H1 (cell line): ENCODE results near the gene NAA50. TPM values are rescaled to one million over a fixed set of nuclear protein-coding genes. Genes with fewer than 3 reads are reported as not detected.

Experiments used
- CTCF ChIA-PET: fragments of 300-600 bp; sonication (Branson Sonifier 250); formaldehyde crosslinking; loops from one replicate; lab custom pipeline; 2021; ENCODE audit not compliant: partially characterized antibody; lab: Charles Lee
- POLR2A ChIA-PET: fragments of 300-600 bp; sonication (Branson Sonifier 250); formaldehyde crosslinking; loops from one replicate; lab custom pipeline; 2021; ENCODE audit warnings: inconsistent platforms; ENCODE audit not compliant: partially characterized antibody; lab: Charles Lee
- DNase-seq, 2 experiments: peaks; one replicate each; pipeline versions ENCODE4 v3.0.0 to v3.0.0-alpha.2; 2010 to 2022; ENCODE audit warnings: low spot score in 2 of 2, low read depth in 1 of 2, mixed read lengths in 1 of 2
- FAIRE-seq: peaks from 2 replicates; lab custom pipeline; 2011; peaks lifted over from hg19 to GRCh38; lab: Jason Lieb, UNC
- H2AFZ ChIP-seq: 2 replicates; pipeline ENCODE4 v1.8.1; 2012; ENCODE audit warnings: low read length, inconsistent platforms
- H2AK5ac ChIP-seq: 2 replicates; pipeline ENCODE4 v1.6.1; 2013; ENCODE audit warnings: low read depth, low read length
- H2BK120ac ChIP-seq: replicated peaks from 2 replicates; pipeline ENCODE3; 2013; ENCODE audit warnings: low read depth, low read length, inconsistent platforms
- H2BK12ac ChIP-seq: 2 replicates; pipeline ENCODE4 v1.6.1; 2013; ENCODE audit warnings: low read depth, low read length
- H2BK15ac ChIP-seq: 2 replicates; pipeline ENCODE4 v1.6.1; 2013; ENCODE audit warnings: low read length
- H2BK20ac ChIP-seq: 2 replicates; pipeline ENCODE4 v1.6.1; 2013; ENCODE audit warnings: low read length
- H2BK5ac ChIP-seq: 2 replicates; pipeline ENCODE4 v1.6.1; 2013; ENCODE audit warnings: low read depth, low read length
- H3K14ac ChIP-seq: 2 replicates; pipeline ENCODE4 v1.6.1; 2013; ENCODE audit warnings: inconsistent platforms; ENCODE audit not compliant: insufficient read length
- H3K18ac ChIP-seq: 2 replicates; pipeline ENCODE4 v1.6.1; 2013; ENCODE audit warnings: low read length; ENCODE audit errors: extremely low read depth
- H3K23ac ChIP-seq: 2 replicates; pipeline ENCODE4 v1.6.1; 2013; ENCODE audit warnings: inconsistent platforms; ENCODE audit not compliant: insufficient read length
- H3K23me2 ChIP-seq: 2 replicates; pipeline ENCODE4 v1.6.1; 2013; ENCODE audit warnings: low read depth, low read length
- H3K27ac ChIP-seq: 2 replicates; pipeline ENCODE4 v1.6.1; 2011; ENCODE audit warnings: low read depth, low read length, inconsistent platforms
- H3K27me3 ChIP-seq, 4 experiments: replicated peaks in 1 of 4; 1 replicate in 1 of 4; 2 replicates in 3 of 4; pipeline versions ENCODE4 v1.6.1 to v1.8.1; 2011 to 2013; ENCODE audit warnings: low read length in 3 of 4, mild to moderate bottlenecking in 3 of 4, inconsistent platforms in 2 of 4, mixed read lengths in 2 of 4, moderate library complexity in 1 of 4; ENCODE audit not compliant: control insufficient read depth in 3 of 4, insufficient read depth in 3 of 4; ENCODE audit errors: extremely low read depth in 1 of 4
- H3K36me3 ChIP-seq, 4 experiments: 2 replicates each; pipeline versions ENCODE4 v1.6.1 to v1.8.1; 2011 to 2013; ENCODE audit warnings: mild to moderate bottlenecking in 4 of 4, low read length in 3 of 4, moderate library complexity in 2 of 4, control low read depth in 1 of 4, inconsistent platforms in 1 of 4; ENCODE audit not compliant: insufficient read depth in 4 of 4, control insufficient read depth in 2 of 4
- H3K4ac ChIP-seq: replicated peaks from 2 replicates; pipeline ENCODE3; 2013; ENCODE audit warnings: low read length, low read depth, mixed read lengths, inconsistent platforms; ENCODE audit not compliant: insufficient read length
- H3K4me1 ChIP-seq, 4 experiments: replicated peaks in 1 of 4; 1 replicate in 1 of 4; 2 replicates in 3 of 4; pipeline versions ENCODE4 v1.6.1 to v1.8.1; 2011 to 2013; ENCODE audit warnings: low read length in 3 of 4, inconsistent platforms in 2 of 4, mixed read lengths in 1 of 4; ENCODE audit not compliant: insufficient read depth in 4 of 4, control insufficient read depth in 3 of 4
- H3K4me2 ChIP-seq, 2 experiments: 2 replicates each; pipeline versions ENCODE4 v1.6.1 to v1.8.1; 2011 to 2013; ENCODE audit warnings: low read depth in 2 of 2, low read length in 2 of 2, control low read depth in 1 of 2, inconsistent platforms in 1 of 2, mild to moderate bottlenecking in 1 of 2; ENCODE audit not compliant: insufficient read depth in 1 of 2
- H3K4me3 ChIP-seq, 4 experiments: fragments of 200-600, 300-600 bp in 1 of 4; sonication (generic), shearing (Covaris generic), sonication (Bioruptor Twin) in 1 of 4; 2 replicates each; pipeline versions ENCODE4 v1.5.1 to v1.8.1; 2011 to 2016; ENCODE audit warnings: low read length in 4 of 4, low read depth in 3 of 4, control low read depth in 2 of 4, inconsistent platforms in 2 of 4, mild to moderate bottlenecking in 2 of 4, mixed read lengths in 1 of 4, moderate library complexity in 1 of 4; ENCODE audit not compliant: insufficient read depth in 2 of 4; ENCODE audit errors: extremely low read depth in 1 of 4
- H3K56ac ChIP-seq: replicated peaks from 2 replicates; pipeline ENCODE3; 2013; ENCODE audit warnings: low read depth, mild to moderate bottlenecking, mixed read lengths, low read length, inconsistent platforms; ENCODE audit not compliant: insufficient read length
- H3K79me1 ChIP-seq: 2 replicates; pipeline ENCODE4 v1.6.1; 2013; ENCODE audit warnings: low read depth, low read length, control low read depth
- H3K79me2 ChIP-seq, 2 experiments: 2 replicates each; pipeline versions ENCODE4 v1.6.1 to v1.8.1; 2012 to 2013; ENCODE audit warnings: low read length in 2 of 2, mild to moderate bottlenecking in 2 of 2, inconsistent platforms in 1 of 2; ENCODE audit not compliant: insufficient read depth in 2 of 2, control insufficient read depth in 1 of 2
- H3K9ac ChIP-seq, 4 experiments: replicated peaks in 1 of 4; 1 replicate in 1 of 4; 2 replicates in 3 of 4; pipeline versions ENCODE4 v1.6.1 to v1.8.1; 2011 to 2013; ENCODE audit warnings: low read depth in 3 of 4, low read length in 3 of 4, control low read depth in 2 of 4, mild to moderate bottlenecking in 2 of 4, moderate library complexity in 2 of 4, inconsistent platforms in 1 of 4; ENCODE audit errors: extremely low read depth in 1 of 4
- H3K9me3 ChIP-seq, 2 experiments: 2 replicates each; pipeline versions ENCODE4 v1.6.1 to v1.8.1; 2012 to 2013; ENCODE audit warnings: mild to moderate bottlenecking in 2 of 2, moderate library complexity in 2 of 2, control low read depth in 1 of 2, inconsistent platforms in 1 of 2, low read depth in 1 of 2, low read length in 1 of 2, mixed read lengths in 1 of 2; ENCODE audit not compliant: insufficient read depth in 2 of 2
- H4K20me1 ChIP-seq, 2 experiments: replicated peaks in 1 of 2; 2 replicates each; pipeline versions ENCODE3 to v1.8.1; 2011 to 2013; ENCODE audit warnings: inconsistent platforms in 2 of 2, low read length in 2 of 2, mild to moderate bottlenecking in 1 of 2; ENCODE audit not compliant: insufficient read depth in 2 of 2, control insufficient read depth in 1 of 2
- H4K5ac ChIP-seq: 2 replicates; pipeline ENCODE4 v1.6.1; 2013; ENCODE audit warnings: low read length, low read depth, mixed read lengths, inconsistent platforms; ENCODE audit not compliant: insufficient read length
- H4K8ac ChIP-seq: 2 replicates; pipeline ENCODE4 v1.8.0; 2013; ENCODE audit warnings: mild to moderate bottlenecking, moderate library complexity, low read length, inconsistent platforms; ENCODE audit not compliant: insufficient read depth; ENCODE audit errors: extremely low read depth
- H4K91ac ChIP-seq: replicated peaks from 2 replicates; pipeline ENCODE3; 2013; ENCODE audit warnings: low read length, mixed read lengths, inconsistent platforms; ENCODE audit not compliant: insufficient read length
- BRCA1 ChIP-seq: IDR thresholded peaks from 2 replicates; pipeline ENCODE4 v1.6.1; 2012; ENCODE audit warnings: low read depth, low read length, improper control_type of control experiment
- CBX8 ChIP-seq: fragments of 300-800, 300-1000 bp; sonication (generic); IDR thresholded peaks from 2 replicates; pipeline ENCODE4 v1.7.1; 2016; ENCODE audit warnings: low read depth, low read length, borderline replicate concordance
- CTBP2 ChIP-seq: IDR thresholded peaks from 2 replicates; pipeline ENCODE4 v1.7.0; 2011; ENCODE audit warnings: borderline replicate concordance, mild to moderate bottlenecking, moderate library complexity, mixed read lengths, low read length; ENCODE audit not compliant: insufficient read depth, insufficient read length
- EGR1 ChIP-seq: IDR thresholded peaks from 2 replicates; pipeline ENCODE4 v1.6.1; 2011; ENCODE audit warnings: low read depth, low read length, borderline replicate concordance
- FOSL1 ChIP-seq: IDR thresholded peaks from 2 replicates; pipeline ENCODE4 v1.6.1; 2011; ENCODE audit warnings: mild to moderate bottlenecking, low read depth, low read length, moderate library complexity; ENCODE audit not compliant: insufficient read depth
- GTF2F1 ChIP-seq: IDR thresholded peaks from 2 replicates; pipeline ENCODE4 v1.6.1; 2012; ENCODE audit warnings: low read depth, low read length, improper control_type of control experiment, borderline replicate concordance
- HDAC6 ChIP-seq: IDR thresholded peaks from one replicate; pipeline ENCODE4 v1.7.1; 2012; ENCODE audit warnings: low read depth, mild to moderate bottlenecking, inconsistent platforms, low read length, moderate library complexity
- JUN ChIP-seq: IDR thresholded peaks from 2 replicates; pipeline ENCODE4 v1.6.1; 2011; ENCODE audit warnings: low read depth, mild to moderate bottlenecking, improper control_type of control experiment, low read length
- KDM4A ChIP-seq: IDR thresholded peaks from one replicate; pipeline ENCODE4 v1.7.1; 2012; ENCODE audit warnings: low read depth, mild to moderate bottlenecking, moderate library complexity, low read length, inconsistent platforms; ENCODE audit not compliant: severe bottlenecking
- MAX ChIP-seq: IDR thresholded peaks from 2 replicates; pipeline ENCODE4 v1.6.1; 2012; ENCODE audit warnings: inconsistent platforms
- POLR2A ChIP-seq, 2 experiments: IDR thresholded peaks; 1 replicate in 1 of 2; 2 replicates in 1 of 2; pipeline ENCODE4 v1.6.1; 2011; ENCODE audit warnings: low read depth in 2 of 2, low read length in 2 of 2, mild to moderate bottlenecking in 2 of 2; ENCODE audit errors: control extremely low read depth in 1 of 2
- SIRT6 ChIP-seq: IDR thresholded peaks from one replicate; pipeline ENCODE4 v1.7.1; 2012; ENCODE audit warnings: low read length, inconsistent platforms
- WGBS, 2 experiments: shearing (Covaris generic) in 1 of 2; methylation state at CpG; one replicate each; pipeline versions ENCODE4 v1.1.6 to v1.1.7; 2013 to 2015; ENCODE audit warnings: low lambda C conversion rate in 2 of 2, mixed read lengths in 2 of 2, inconsistent platforms in 1 of 2, low coverage in 1 of 2, missing lambda C conversion rate in 1 of 2; ENCODE audit not compliant: insufficient replicate concordance in 2 of 2, insufficient coverage in 1 of 2, insufficient read length in 1 of 2; ENCODE audit errors: extremely low coverage in 1 of 2, missing lambda C conversion rate in 1 of 2; 5-methylcytosine and 5-hydroxymethylcytosine counted together
- polyA plus RNA-seq, 7 experiments: library from polyadenylated mRNA; depleted of rRNA in 3 of 7; stranded (reverse) in 5 of 7; unstranded in 2 of 7; fragments of >200 nt in 5 of 7; fragments of 200-250 nt in 2 of 7; gene quantifications; 1 replicate in 5 of 7; 2 replicates in 1 of 7; 4 replicates in 1 of 7; pipeline versions ENCODE4 v1.2.1 to v1.2.3, GENCODE V29; 2011 to 2013; ENCODE audit warnings: missing spikeins in 2 of 7, mixed read lengths in 2 of 7
- total RNA-seq: library from RNA; stranded (reverse); fragmentation: NEBNext Ultra II Directional; extraction: Animal tissue kit (Norgen Biotek cat#: 25700); gene quantifications from 2 replicates; pipeline ENCODE4 v1.2.1, GENCODE V29; 2021
- TF ChIP-seq, protein P1 (sequence below): IDR thresholded peaks from 2 replicates; pipeline ENCODE4 v1.6.1; 2012; ENCODE audit warnings: low read length, inconsistent platforms

The NAA50 gene
- total and polyA plus RNA-seq, 2 of the 8 experiments (the other 6 are each of a cell fraction or from before 2014, with no cell fraction given), result 46.6 to 231 TPM

GRCh38 chr3:113714702-113715101, 31.3 kb downstream of the NAA50 start:
- no peak overlapping the region for H4K5ac ChIP-seq
- H2AK5ac ChIP-seq, result no peak overlapping the region
- no peak overlapping the region for H2BK15ac ChIP-seq
- H4K91ac ChIP-seq, result no peak overlapping the region
- H4K8ac ChIP-seq, result no peak overlapping the region
- H3K23me2 ChIP-seq, result no peaks in the 10 kb centered on the region
- no peak for FAIRE-seq
- POLR2A ChIA-PET, result interaction anchor here (0.7 to 1.9 kb wide), 4 partner anchors 9 to 21 kb away, joined by 3 to 10 read pairs (median 5); partner anchors contain the start of gene USF3
- 86% methylated on average over 1 of the region's 1 CpG; no CpG with 5 or more reads in 1 of the 2 experiments for WGBS, 2 experiments
- no peak overlapping the region for H3K23ac ChIP-seq
- no peak overlapping the region for H3K4me2 ChIP-seq
- no peak overlapping the region for H2AFZ ChIP-seq
- DNase-seq, result no peak
- no peak overlapping the region for H3K4me3 ChIP-seq
- no peaks in the 10 kb centered on the region for H3K4me1 ChIP-seq
- H3K79me2 ChIP-seq, result no peaks in the 10 kb centered on the region
- CTCF ChIA-PET, result interaction anchor here (0.9 to 1.2 kb wide), 2 partner anchors 15 to 18 kb away, joined by 3 read pairs; no protein-coding TSS in a partner anchor
- no peak overlapping the region for H3K9ac ChIP-seq
- no peaks in the 10 kb centered on the region for H3K79me1 ChIP-seq
- H4K20me1 ChIP-seq, result no peaks in the 10 kb centered on the region
- no peak overlapping the region for H3K18ac ChIP-seq
- H2BK5ac ChIP-seq, result no peak overlapping the region
- H3K14ac ChIP-seq, result no peak overlapping the region
- no peak overlapping the region for H2BK120ac ChIP-seq
- no peak overlapping the region for H3K56ac ChIP-seq
- peaks cover 0 to 24% (median 2%) of the 10 kb centered on the region in 4 experiments; a peak in 3 of 8 replicates for H3K36me3 ChIP-seq
- no peak overlapping the region for H3K4ac ChIP-seq
- H3K9me3 ChIP-seq, result no peaks in the 10 kb centered on the region
- H2BK20ac ChIP-seq, result no peak overlapping the region
- H2BK12ac ChIP-seq, result no peak overlapping the region
- H3K27me3 ChIP-seq, result peaks cover 0 to 1% (median 0%) of the 10 kb centered on the region in 4 experiments; a peak in 1 of 7 replicates
- no peak overlapping the region for H3K27ac ChIP-seq
- no peak for TF ChIP-seq CBX8
- TF ChIP-seq CTBP2, result no peak
- TF ChIP-seq BRCA1, result no peak
- no peak for TF ChIP-seq GTF2F1
- TF ChIP-seq HDAC6, result no peak
- no peak for TF ChIP-seq FOSL1
- TF ChIP-seq POLR2A (IDR thresholded peaks at IDR 0.05; ENCODE audit: control extremely low read depth in 1 of 2, low read depth in 2 of 2, low read length in 2 of 2), result no peak
- no peak for TF ChIP-seq JUN
- TF ChIP-seq KDM4A, result no peak
- TF ChIP-seq SIRT6, result no peak
- no peak for TF ChIP-seq EGR1
- TF ChIP-seq MAX, result no peak
- TF ChIP-seq, protein P1, sequence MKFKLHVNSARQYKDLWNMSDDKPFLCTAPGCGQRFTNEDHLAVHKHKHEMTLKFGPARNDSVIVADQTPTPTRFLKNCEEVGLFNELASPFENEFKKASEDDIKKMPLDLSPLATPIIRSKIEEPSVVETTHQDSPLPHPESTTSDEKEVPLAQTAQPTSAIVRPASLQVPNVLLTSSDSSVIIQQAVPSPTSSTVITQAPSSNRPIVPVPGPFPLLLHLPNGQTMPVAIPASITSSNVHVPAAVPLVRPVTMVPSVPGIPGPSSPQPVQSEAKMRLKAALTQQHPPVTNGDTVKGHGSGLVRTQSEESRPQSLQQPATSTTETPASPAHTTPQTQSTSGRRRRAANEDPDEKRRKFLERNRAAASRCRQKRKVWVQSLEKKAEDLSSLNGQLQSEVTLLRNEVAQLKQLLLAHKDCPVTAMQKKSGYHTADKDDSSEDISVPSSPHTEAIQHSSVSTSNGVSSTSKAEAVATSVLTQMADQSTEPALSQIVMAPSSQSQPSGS, result no peak
